Left ventricle myocardium inferior (tissue), 1 donor: Measurements from ENCODE around the gene UBFD1. TPM values are rescaled to one million over a fixed set of nuclear protein-coding genes. Genes with fewer than 3 reads are reported as not detected.
"Not testable (repeated sequence)": the region's sequence is repeated elsewhere in the genome, so short reads cannot be mapped to it uniquely, and the experiment has no call there.

ENCODE experiments used
- DNase-seq: peaks from one replicate; pipeline ENCODE4 v3.0.0-alpha.2; 2020
- H3K27ac ChIP-seq: fragments of 200-600 bp; replicated peaks from 2 replicates; pipeline ENCODE4 v1.8.0; 2021
- H3K27me3 ChIP-seq: fragments of 200-600 bp; 2 replicates; pipeline ENCODE4 v1.8.0; 2021; ENCODE audit warnings: low read depth
- H3K36me3 ChIP-seq: fragments of 200-600 bp; 2 replicates; pipeline ENCODE4 v1.8.0; 2021
- H3K4me1 ChIP-seq: fragments of 200-600 bp; 2 replicates; pipeline ENCODE4 v1.8.0; 2021
- H3K4me3 ChIP-seq: fragments of 200-600 bp; 2 replicates; pipeline ENCODE4 v1.8.0; 2021; ENCODE audit warnings: mild to moderate bottlenecking, moderate library complexity
- H3K9me3 ChIP-seq: fragments of 200-600 bp; replicated peaks from 2 replicates; pipeline ENCODE4 v1.8.0; 2021
- CTCF ChIP-seq: fragments of 200-600 bp; IDR thresholded peaks from 2 replicates; pipeline ENCODE4 v1.8.0; 2021; ENCODE audit warnings: antibody characterized with exemption, mild to moderate bottlenecking, borderline replicate concordance
- intact Hi-C: fragments of 100-400 bp; cut with micrococcal nuclease; formaldehyde crosslinking; loops from one replicate; pipeline ENCODE4 v1.11.0; 2022
- total RNA-seq: library from RNA; stranded (reverse); fragmentation: NEBNext Ultra II Directional; extraction: Animal tissue kit (Norgen Biotek cat#: 25700); gene quantifications from one replicate; pipeline ENCODE4 v1.2.1, GENCODE V29; 2021
- donor health status: DM: no; HTN: yes; CAD: no; lungs with severe emphysema.

Gene UBFD1
- total RNA-seq, 1 donor from 2014 or later = 61.4 TPM

- intact Hi-C loops = no loop called here
- TF ChIP-seq CTCF = peak; percentile 100
These were observed 38.6 kb downstream of the UBFD1 start, which contains the start of gene NDUFAB1 for GRCh38 chr16:23595951-23596720. TSS of gene NDUFAB1 (minus strand) at chr16:23596316. CDS start at chr16:23596290, 26 bp downstream.

GRCh38 chr16:23597003-23597756 is 39.7 kb downstream of the UBFD1 start:
- peak overlapping the region; percentile 95 for H3K27ac ChIP-seq
- intact Hi-C loops = no loop called here
- no peaks in the 10 kb centered on the region for H3K27me3 ChIP-seq
- H3K4me1 ChIP-seq = peaks cover 39% of the 10 kb centered on the region
- no peaks in the 10 kb centered on the region for H3K9me3 ChIP-seq
- TF ChIP-seq CTCF = peak; percentile 53
- peak; percentile 19 for DNase-seq
- peak overlapping the region; percentile 96 for H3K4me3 ChIP-seq
- H3K36me3 ChIP-seq = peaks cover 35% of the 10 kb centered on the region

More at GRCh38 chr16:23595951-23596720, 38.6 kb downstream of the UBFD1 start, which contains the start of gene NDUFAB1:
- H3K27me3 ChIP-seq = no peaks in the 10 kb centered on the region
- peak; percentile 91 for DNase-seq
- peak within 1 kb of the TSS; percentile 95 for H3K27ac ChIP-seq
- peaks cover 37% of the 10 kb centered on the region for H3K36me3 ChIP-seq
- H3K9me3 ChIP-seq = no peaks in the 10 kb centered on the region
- H3K4me1 ChIP-seq = peaks cover 50% of the 10 kb centered on the region
- peak within 1 kb of the TSS; percentile 96 for H3K4me3 ChIP-seq

DNA sequence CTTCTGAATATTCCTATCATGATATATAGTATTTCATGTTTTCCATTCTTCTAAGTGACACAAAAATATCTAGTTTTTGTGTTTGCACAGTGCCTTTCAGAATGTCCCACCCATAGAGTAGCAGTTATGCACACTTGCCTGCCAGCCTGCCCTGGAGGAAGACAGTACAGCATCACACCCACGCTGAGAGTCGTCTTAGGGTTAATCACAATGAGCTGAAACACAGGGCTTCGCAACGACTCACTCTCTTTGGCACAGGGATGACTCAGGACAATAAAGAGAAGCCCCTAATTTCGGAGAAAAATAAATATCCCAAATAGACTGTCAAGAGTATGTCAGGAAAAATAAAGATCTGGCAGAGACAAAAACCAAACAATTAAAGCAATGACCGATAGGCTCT is 50.2 kb downstream of the UBFD1 start:
- Histone ChIP-seq H3K4me1 (peaks cover 2% of the 10 kb centered on the region), H3K27me3 (no peaks in the 10 kb centered on the region), H3K4me3 (no peak overlapping the region), H3K36me3 (peaks cover 84% of the 10 kb centered on the region), H3K27ac (no peak overlapping the region), H3K9me3 (no peaks in the 10 kb centered on the region)
- no peak for TF ChIP-seq CTCF
- intact Hi-C loops = no loop called here
- no peak for DNase-seq

- no peak overlapping the region for H3K27ac ChIP-seq
- TF ChIP-seq CTCF = no peak
- peaks cover 83% of the 10 kb centered on the region for H3K36me3 ChIP-seq
- DNase-seq = no peak
- H3K27me3 ChIP-seq = no peaks in the 10 kb centered on the region
- intact Hi-C loops = no loop called here
- no peak overlapping the region for H3K4me3 ChIP-seq
- peaks cover 2% of the 10 kb centered on the region for H3K4me1 ChIP-seq
- no peaks in the 10 kb centered on the region for H3K9me3 ChIP-seq
These were observed 50.7 kb downstream of the UBFD1 start for GRCh38 chr16:23608194-23608593.

GRCh38 chr16:23609929-23610328 is 52.4 kb downstream of the UBFD1 start:
- peaks cover 75% of the 10 kb centered on the region for H3K36me3 ChIP-seq
- TF ChIP-seq CTCF = no peak
- intact Hi-C loops = no loop called here
- H3K4me3 ChIP-seq = no peak overlapping the region
- no peaks in the 10 kb centered on the region for H3K27me3 ChIP-seq
- no peaks in the 10 kb centered on the region for H3K4me1 ChIP-seq
- DNase-seq = no peak
- no peak overlapping the region for H3K27ac ChIP-seq
- H3K9me3 ChIP-seq = no peaks in the 10 kb centered on the region

DNA sequence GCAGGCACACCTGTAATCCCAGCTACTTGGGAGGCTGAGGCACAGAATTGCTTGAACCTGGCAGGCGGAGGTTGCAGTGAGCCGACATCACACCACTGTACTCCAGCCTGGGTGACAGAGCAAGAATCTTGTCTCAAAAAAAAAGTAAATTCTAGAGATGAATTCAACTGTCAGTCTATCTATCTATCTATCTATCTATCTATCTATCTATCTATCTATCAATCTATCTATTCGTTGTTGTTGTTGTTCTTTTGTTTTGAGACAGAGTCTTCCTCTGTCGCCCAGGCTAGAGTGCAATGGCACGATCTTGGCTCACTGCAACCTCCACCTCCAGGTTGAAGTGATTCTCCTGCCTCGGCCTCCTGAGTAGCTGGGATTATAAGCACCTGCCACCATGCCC is 53.4 kb downstream of the UBFD1 start:
- H3K9me3 ChIP-seq, intact Hi-C loops, H3K4me3 ChIP-seq, H3K27me3 ChIP-seq, H3K4me1 ChIP-seq, DNase-seq, H3K27ac ChIP-seq: not testable (repeated sequence)
- peaks cover 65% of the 10 kb centered on the region for H3K36me3 ChIP-seq
